ENCODE results near the gene MORC4. TPM values are rescaled to one million over a fixed set of nuclear protein-coding genes. Genes with fewer than 3 reads are reported as not detected.

Gene MORC4
- polyA plus RNA-seq, 1 donor from 2014 or later: 7.5 TPM

DNA sequence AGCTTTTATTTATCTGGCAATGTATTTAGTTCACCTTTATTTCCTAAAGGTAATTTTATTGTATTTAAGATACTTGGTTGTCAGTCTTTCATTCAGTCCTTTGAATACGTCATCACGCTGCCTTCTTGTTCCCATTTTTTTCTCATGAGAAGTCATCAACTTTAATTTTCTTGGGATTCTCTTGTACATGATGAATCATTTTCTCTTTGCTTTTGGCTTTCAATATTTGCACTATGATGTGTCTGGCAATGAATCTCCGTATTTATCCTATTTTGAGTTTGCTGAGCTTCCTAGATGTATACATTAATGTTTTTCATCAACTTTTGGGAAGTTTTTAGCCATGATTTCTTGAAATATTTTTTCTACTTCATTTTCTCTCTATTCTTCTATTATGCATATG lies 51.4 kb downstream of the MORC4 start:
- no peaks in the 10 kb centered on the region for H3K9me3 ChIP-seq (ENCODE audit: low read length)
- no peak overlapping the region for H3K4me2 ChIP-seq (ENCODE audit: low read length)
- no peaks in the 10 kb centered on the region for H3K36me3 ChIP-seq (ENCODE audit: insufficient read depth, low read length)
- no peak for TF ChIP-seq TAF1 (IDR thresholded peaks at IDR 0.05; ENCODE audit: low read depth)
- TF ChIP-seq RAD21 (conservative IDR thresholded peaks at IDR 0.05): no peak
- TF ChIP-seq POLR2AphosphoS5 (IDR thresholded peaks at IDR 0.05): no peak
- TF ChIP-seq MXI1 (conservative IDR thresholded peaks at IDR 0.05; ENCODE audit: poor library complexity, severe bottlenecking): no peak
- TF ChIP-seq, protein P1, sequence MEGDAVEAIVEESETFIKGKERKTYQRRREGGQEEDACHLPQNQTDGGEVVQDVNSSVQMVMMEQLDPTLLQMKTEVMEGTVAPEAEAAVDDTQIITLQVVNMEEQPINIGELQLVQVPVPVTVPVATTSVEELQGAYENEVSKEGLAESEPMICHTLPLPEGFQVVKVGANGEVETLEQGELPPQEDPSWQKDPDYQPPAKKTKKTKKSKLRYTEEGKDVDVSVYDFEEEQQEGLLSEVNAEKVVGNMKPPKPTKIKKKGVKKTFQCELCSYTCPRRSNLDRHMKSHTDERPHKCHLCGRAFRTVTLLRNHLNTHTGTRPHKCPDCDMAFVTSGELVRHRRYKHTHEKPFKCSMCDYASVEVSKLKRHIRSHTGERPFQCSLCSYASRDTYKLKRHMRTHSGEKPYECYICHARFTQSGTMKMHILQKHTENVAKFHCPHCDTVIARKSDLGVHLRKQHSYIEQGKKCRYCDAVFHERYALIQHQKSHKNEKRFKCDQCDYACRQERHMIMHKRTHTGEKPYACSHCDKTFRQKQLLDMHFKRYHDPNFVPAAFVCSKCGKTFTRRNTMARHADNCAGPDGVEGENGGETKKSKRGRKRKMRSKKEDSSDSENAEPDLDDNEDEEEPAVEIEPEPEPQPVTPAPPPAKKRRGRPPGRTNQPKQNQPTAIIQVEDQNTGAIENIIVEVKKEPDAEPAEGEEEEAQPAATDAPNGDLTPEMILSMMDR (IDR thresholded peaks at IDR 0.05; ENCODE audit: poor library complexity, severe bottlenecking): no peak
- TF ChIP-seq, protein P2, sequence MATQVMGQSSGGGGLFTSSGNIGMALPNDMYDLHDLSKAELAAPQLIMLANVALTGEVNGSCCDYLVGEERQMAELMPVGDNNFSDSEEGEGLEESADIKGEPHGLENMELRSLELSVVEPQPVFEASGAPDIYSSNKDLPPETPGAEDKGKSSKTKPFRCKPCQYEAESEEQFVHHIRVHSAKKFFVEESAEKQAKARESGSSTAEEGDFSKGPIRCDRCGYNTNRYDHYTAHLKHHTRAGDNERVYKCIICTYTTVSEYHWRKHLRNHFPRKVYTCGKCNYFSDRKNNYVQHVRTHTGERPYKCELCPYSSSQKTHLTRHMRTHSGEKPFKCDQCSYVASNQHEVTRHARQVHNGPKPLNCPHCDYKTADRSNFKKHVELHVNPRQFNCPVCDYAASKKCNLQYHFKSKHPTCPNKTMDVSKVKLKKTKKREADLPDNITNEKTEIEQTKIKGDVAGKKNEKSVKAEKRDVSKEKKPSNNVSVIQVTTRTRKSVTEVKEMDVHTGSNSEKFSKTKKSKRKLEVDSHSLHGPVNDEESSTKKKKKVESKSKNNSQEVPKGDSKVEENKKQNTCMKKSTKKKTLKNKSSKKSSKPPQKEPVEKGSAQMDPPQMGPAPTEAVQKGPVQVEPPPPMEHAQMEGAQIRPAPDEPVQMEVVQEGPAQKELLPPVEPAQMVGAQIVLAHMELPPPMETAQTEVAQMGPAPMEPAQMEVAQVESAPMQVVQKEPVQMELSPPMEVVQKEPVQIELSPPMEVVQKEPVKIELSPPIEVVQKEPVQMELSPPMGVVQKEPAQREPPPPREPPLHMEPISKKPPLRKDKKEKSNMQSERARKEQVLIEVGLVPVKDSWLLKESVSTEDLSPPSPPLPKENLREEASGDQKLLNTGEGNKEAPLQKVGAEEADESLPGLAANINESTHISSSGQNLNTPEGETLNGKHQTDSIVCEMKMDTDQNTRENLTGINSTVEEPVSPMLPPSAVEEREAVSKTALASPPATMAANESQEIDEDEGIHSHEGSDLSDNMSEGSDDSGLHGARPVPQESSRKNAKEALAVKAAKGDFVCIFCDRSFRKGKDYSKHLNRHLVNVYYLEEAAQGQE (IDR thresholded peaks at IDR 0.05; ENCODE audit: borderline replicate concordance): no peak
- no peak for TF ChIP-seq SMC3 (conservative IDR thresholded peaks at IDR 0.05; ENCODE audit: poor library complexity)
- H3K27ac ChIP-seq (ENCODE audit: low read length): no peak overlapping the region
- no peaks in the 10 kb centered on the region for H3K27me3 ChIP-seq (ENCODE audit: insufficient read depth, low read depth, low read length)
- no peaks in the 10 kb centered on the region for H4K20me1 ChIP-seq (ENCODE audit: insufficient read depth)
- H3F3A ChIP-seq (ENCODE audit: insufficient read depth, low read length, poor library complexity, severe bottlenecking): no peaks in the 10 kb centered on the region
- no peak overlapping the region for H3K9ac ChIP-seq (ENCODE audit: low read length)
- no peak overlapping the region for H3K4me3 ChIP-seq (ENCODE audit: low read length)
- H2AFZ ChIP-seq (ENCODE audit: low read depth, low read length): no peak overlapping the region
- H3K79me2 ChIP-seq (replicated peaks; ENCODE audit: insufficient read depth, low read length): no peaks in the 10 kb centered on the region
- no peaks in the 10 kb centered on the region for H3K9me2 ChIP-seq (ENCODE audit: insufficient read depth, low read length)

DNA sequence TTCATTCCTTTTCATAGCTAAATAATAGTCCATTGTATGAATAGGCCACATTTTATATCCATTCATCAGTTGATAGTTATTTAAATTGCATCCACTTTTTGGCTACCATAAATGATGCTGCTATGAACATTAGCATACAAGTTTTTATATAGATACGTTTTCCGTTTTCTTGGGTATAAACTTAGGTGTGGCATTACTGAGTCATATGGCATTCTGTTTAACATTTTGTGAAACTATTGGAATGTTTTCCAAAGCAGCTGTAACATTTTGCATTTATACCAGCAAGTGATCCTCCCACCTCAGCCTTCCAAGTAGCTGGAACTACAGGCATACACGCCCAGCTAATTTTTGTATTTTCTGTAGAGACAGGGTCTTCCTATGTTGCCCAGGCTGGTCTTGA lies 53.5 kb downstream of the MORC4 start:
- Histone ChIP-seq H3K27me3 (ENCODE audit: insufficient read depth, low read depth, low read length) (no peaks in the 10 kb centered on the region), H3K9me3 (ENCODE audit: low read length) (no peaks in the 10 kb centered on the region), H3K4me2 (ENCODE audit: low read length) (no peak overlapping the region), H3K36me3 (ENCODE audit: insufficient read depth, low read length) (no peaks in the 10 kb centered on the region), H3K9ac (ENCODE audit: low read length) (no peak overlapping the region), H3F3A (ENCODE audit: insufficient read depth, low read length, poor library complexity, severe bottlenecking) (no peaks in the 10 kb centered on the region), H4K20me1 (ENCODE audit: insufficient read depth) (no peaks in the 10 kb centered on the region), H3K9me2 (ENCODE audit: insufficient read depth, low read length) (no peaks in the 10 kb centered on the region), H3K79me2 (replicated peaks; ENCODE audit: insufficient read depth, low read length) (no peaks in the 10 kb centered on the region), H3K4me3 (ENCODE audit: low read length) (no peak overlapping the region), H2AFZ (ENCODE audit: low read depth, low read length) (no peak overlapping the region), H3K27ac (ENCODE audit: low read length) (no peak overlapping the region)
- TF ChIP-seq RAD21 (conservative IDR thresholded peaks at IDR 0.05): no peak
- no peak for TF ChIP-seq POLR2AphosphoS5 (IDR thresholded peaks at IDR 0.05)
- TF ChIP-seq TAF1 (IDR thresholded peaks at IDR 0.05; ENCODE audit: low read depth): no peak
- TF ChIP-seq, protein P1 (IDR thresholded peaks at IDR 0.05; ENCODE audit: poor library complexity, severe bottlenecking): no peak
- no peak for TF ChIP-seq EP300 (conservative IDR thresholded peaks at IDR 0.05; ENCODE audit: poor library complexity, severe bottlenecking)
- TF ChIP-seq SMC3 (conservative IDR thresholded peaks at IDR 0.05; ENCODE audit: poor library complexity): no peak
- TF ChIP-seq, protein P2 (IDR thresholded peaks at IDR 0.05; ENCODE audit: borderline replicate concordance): no peak
- no peak for TF ChIP-seq MXI1 (conservative IDR thresholded peaks at IDR 0.05; ENCODE audit: poor library complexity, severe bottlenecking)
- TF ChIP-seq EZH2 (IDR thresholded peaks at IDR 0.05; ENCODE audit: borderline replicate concordance, insufficient read depth, low read length, poor library complexity, severe bottlenecking): no peak

Data from neural cell (in vitro differentiated cells).